ENCODE results near the gene L3HYPDH.

Gene L3HYPDH

DNA sequence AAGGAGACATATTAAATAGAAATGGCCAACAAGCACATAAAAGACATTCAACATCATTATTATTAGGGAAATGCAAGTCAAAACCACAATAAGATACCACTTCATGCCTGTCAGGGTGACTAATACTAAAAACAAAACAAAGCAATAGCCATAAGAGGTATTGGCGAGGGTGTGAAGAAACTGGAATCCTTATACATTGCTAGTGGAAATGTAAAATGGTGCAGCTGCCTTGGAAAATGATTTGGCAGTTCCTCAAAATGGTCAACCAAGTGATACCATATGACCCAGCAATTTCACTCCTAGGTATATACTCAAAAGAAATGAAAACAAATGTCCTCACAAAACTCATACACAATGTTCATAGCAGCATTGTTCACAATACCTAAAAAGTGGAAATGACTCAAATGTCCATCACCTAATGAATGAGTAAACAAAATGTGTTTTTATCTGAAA lies 46.0 kb downstream of the L3HYPDH start:
- TF ChIP-seq CTCF (IDR thresholded peaks at IDR 0.05; ENCODE audit: low read depth, low read length, missing control alignments): no peak
- H3K27me3 ChIP-seq (replicated peaks): no peaks in the 10 kb centered on the region
- peak; percentile 79 for DNase-seq
- peak overlapping the region; percentile 57 for H3K27ac ChIP-seq
- H3K4me3 ChIP-seq (ENCODE audit: low read depth, low read length): no peak overlapping the region
- in situ Hi-C loops (cut with HindIII; ENCODE audit: low pct_ligation_motif_present, low sequenced_read_pairs): no loop called here
- no peaks in the 10 kb centered on the region for H3K36me3 ChIP-seq (replicated peaks)

GRCh38 chr14:59435987-59436386 lies 48.2 kb downstream of the L3HYPDH start:
- Histone ChIP-seq H3K27ac (no peak overlapping the region), H3K4me3 (ENCODE audit: low read depth, low read length) (no peak overlapping the region), H3K36me3 (replicated peaks) (no peaks in the 10 kb centered on the region), H3K27me3 (replicated peaks) (no peaks in the 10 kb centered on the region)
- in situ Hi-C loops (cut with HindIII; ENCODE audit: low pct_ligation_motif_present, low sequenced_read_pairs): no loop called here
- DNase-seq: no peak
- TF ChIP-seq CTCF (IDR thresholded peaks at IDR 0.05; ENCODE audit: low read depth, low read length, missing control alignments): no peak

- in situ Hi-C loops (cut with HindIII; ENCODE audit: low pct_ligation_motif_present, low sequenced_read_pairs): no loop called here
- no peak overlapping the region for H3K4me3 ChIP-seq (ENCODE audit: low read depth, low read length)
- H3K27me3 ChIP-seq (replicated peaks): no peaks in the 10 kb centered on the region
- H3K36me3 ChIP-seq (replicated peaks): no peaks in the 10 kb centered on the region
- no peak for TF ChIP-seq CTCF (IDR thresholded peaks at IDR 0.05; ENCODE audit: low read depth, low read length, missing control alignments)
- H3K27ac ChIP-seq: no peak overlapping the region
- no peak for DNase-seq
Observed at GRCh38 chr14:59435101-59435500, 49.1 kb downstream of the L3HYPDH start.

GRCh38 chr14:59429790-59430189 lies 54.4 kb downstream of the L3HYPDH start:
- no peak for TF ChIP-seq CTCF (IDR thresholded peaks at IDR 0.05; ENCODE audit: low read depth, low read length, missing control alignments)
- no peak overlapping the region for H3K27ac ChIP-seq
- no peak overlapping the region for H3K4me3 ChIP-seq (ENCODE audit: low read depth, low read length)
- no peaks in the 10 kb centered on the region for H3K36me3 ChIP-seq (replicated peaks)
- no peaks in the 10 kb centered on the region for H3K27me3 ChIP-seq (replicated peaks)
- DNase-seq: no peak
- in situ Hi-C loops (cut with HindIII; ENCODE audit: low pct_ligation_motif_present, low sequenced_read_pairs): no loop called here

- in situ Hi-C loops (cut with HindIII; ENCODE audit: low pct_ligation_motif_present, low sequenced_read_pairs): no loop called here
- peak; percentile 61 for TF ChIP-seq CTCF (IDR thresholded peaks at IDR 0.05; ENCODE audit: low read depth, low read length, missing control alignments)
- Histone ChIP-seq H3K27me3 (replicated peaks) (no peaks in the 10 kb centered on the region), H3K4me3 (ENCODE audit: low read depth, low read length) (no peak overlapping the region), H3K27ac (peak overlapping the region; percentile 51), H3K36me3 (replicated peaks) (no peaks in the 10 kb centered on the region)
- peak; percentile 67 for DNase-seq
Observed at GRCh38 chr14:59428581-59429012, 55.6 kb downstream of the L3HYPDH start.
